Heart left ventricle (tissue), 16 donors: ENCODE data around the gene PKD2. TPM values are rescaled to one million over a fixed set of nuclear protein-coding genes. Genes with fewer than 3 reads are reported as not detected.
A peak's percentile ranks its signal among the peaks of the same experiment; 100 is the strongest.

Source experiments
- ATAC-seq, 4 donors: fragments of 200-7000 bp; cut with Tn5 transposase; one replicate each; pipeline ENCODE4 v1.9.1; 2020 to 2022; ENCODE audit warnings: moderate library complexity in 4 of 4, mild to moderate bottlenecking in 3 of 4, moderate number of reproducible peaks in 1 of 4
- DNase-seq, 5 donors: peaks; one replicate each; pipeline ENCODE4 v3.0.0-alpha.2; 2020
- H3K27ac ChIP-seq, 12 donors: fragments of 200-600 bp; sonication (generic) in 4 of 12; one replicate each; pipeline versions ENCODE4 v1.5.0 to v1.8.0; 2016 to 2022; ENCODE audit warnings: mild to moderate bottlenecking in 2 of 12
- H3K27me3 ChIP-seq, 9 donors: fragments of 200-600 bp; sonication (generic) in 2 of 9; one replicate each; pipeline versions ENCODE4 v1.5.1 to v1.8.0; 2016 to 2022; ENCODE audit warnings: mild to moderate bottlenecking in 3 of 9
- H3K36me3 ChIP-seq, 9 donors: fragments of 200-600 bp; sonication (generic) in 2 of 9; one replicate each; pipeline versions ENCODE4 v1.5.0 to v1.8.0; 2018 to 2022; ENCODE audit warnings: mild to moderate bottlenecking in 2 of 9
- H3K4me1 ChIP-seq, 12 donors: fragments of 200-600 bp; sonication (generic) in 4 of 12; one replicate each; pipeline versions ENCODE4 v1.5.0 to v1.8.0; 2016 to 2022; ENCODE audit warnings: mild to moderate bottlenecking in 3 of 12
- H3K4me3 ChIP-seq, 12 donors: fragments of 200-600 bp; sonication (generic) in 4 of 12; one replicate each; pipeline versions ENCODE4 v1.5.0 to v1.8.0; 2017 to 2022; ENCODE audit warnings: mild to moderate bottlenecking in 9 of 12, moderate library complexity in 4 of 12
- H3K9me3 ChIP-seq, 12 donors: fragments of 200-600 bp; sonication (generic) in 4 of 12; one replicate each; pipeline versions ENCODE4 v1.5.0 to v1.8.0; 2016 to 2022; ENCODE audit warnings: mild to moderate bottlenecking in 1 of 12
- CTCF ChIP-seq, 12 donors: fragments of 200-600 bp; sonication (generic) in 4 of 12; IDR thresholded peaks; one replicate each; pipeline versions ENCODE4 v1.5.0 to v1.8.0; 2018 to 2022; ENCODE audit warnings: antibody characterized with exemption in 12 of 12, mild to moderate bottlenecking in 5 of 12
- POLR2A ChIP-seq, 2 donors: fragments of 450-650 bp; IDR thresholded peaks; one replicate each; pipeline ENCODE4 v1.6.1; 2017; ENCODE audit warnings: antibody characterized with exemption in 2 of 2, mild to moderate bottlenecking in 2 of 2, moderate library complexity in 2 of 2
- WGBS, 4 donors: extraction: QIAGEN DNeasy Blood & Tissue Kit in 2 of 4; methylation state at CpG; one replicate each; pipeline versions ENCODE4 v1.1.5 to v1.1.7; 2013 to 2018; 5-methylcytosine and 5-hydroxymethylcytosine counted together
- intact Hi-C, 10 donors: fragments of 100-400 bp; cut with DNase I; formaldehyde crosslinking; loops; one replicate each; pipeline versions ENCODE4 v1.11.1 to v1.14.2; 2022
- polyA plus RNA-seq, 2 donors: library from polyadenylated mRNA; stranded (reverse); fragments of 200-250 nt; gene quantifications; one replicate each; pipeline ENCODE4 v1.2.3, GENCODE V29; 2013
- total RNA-seq, 9 donors: library from RNA; depleted of rRNA in 2 of 9; stranded (reverse); fragments of >200 nt in 2 of 9; fragmentation: NEBNext Ultra II Directional in 3 of 9; extraction: Animal tissue kit (Norgen Biotek cat#: 25700) in 3 of 9; gene quantifications; one replicate each; pipeline versions ENCODE4 v1.1.0 to v1.2.4, GENCODE V29; 2016 to 2023
- donor health status: ischemic (EF 13 %, LVEDD 7.1; RV severe dilation, severe dysfunction).
- donor health status: healthy with polysubstance abuse.
- donor health status: DM: no; HTN: yes; CAD: no.
- donor health status: DM: no; HTN: no; CAD: no.
- donor health status: ischemic (EF 25% LVEDD 6.9; RV normal size, moderate dysfunction).
- donor health status: ischemic (EF 25% LVEDD 5.7; RV mildly dilated, moderate dysfunction).
- donor health status: healthy.
- donor health status: DM: yes; HTN: yes; CAD: no.
- donor health status: ischemic (EF 35%, LVEDD 5.7; RV mildly dilated, moderate dysfunction).
- donor health status: nonischemic (EF 11% LVEDD 7.7; RV severe dilation, severe dysfunction).
- donor health status: DM: yes; HTN: yes; CAD: no.
- donor health status: PGD.
- donor health status: ischemic (EF 29% LVEDD 5.4; RV normal size, mild dysfunction).
- donor health status: nonischemic (EF 23%, LVEDD 6.1; RV moderate dilation, normal function).

Gene PKD2
- total and polyA plus RNA-seq, 11 donors, result 6.6 to 26.7 (median 15.1) TPM

- no peak for ATAC-seq
- H3K9me3 ChIP-seq, result no peaks in the 10 kb centered on the region
- 77 to 87% (median 83%) methylated on average over 8 of the region's 8 CpGs for WGBS, 4 donors
- H3K27ac ChIP-seq, result peak overlapping the region in 1 of 12 donors; percentile 8
- H3K4me1 ChIP-seq, result peaks cover 0 to 29% (median 11%) of the 10 kb centered on the region in 12 donors
- DNase-seq, result no peak
- TF ChIP-seq POLR2A (IDR thresholded peaks at IDR 0.05), result no peak
- TF ChIP-seq CTCF (IDR thresholded peaks at IDR 0.05), result no peak
- intact Hi-C loops, result no loop called here
- H3K36me3 ChIP-seq, result peaks cover 0 to 99% (median 89%) of the 10 kb centered on the region in 9 donors
- H3K4me3 ChIP-seq, result no peak overlapping the region
- no peaks in the 10 kb centered on the region for H3K27me3 ChIP-seq
These were observed 36.3 kb downstream of the PKD2 start for GRCh38 chr4:88043586-88044340.

- no peak overlapping the region for H3K27ac ChIP-seq
- TF ChIP-seq CTCF (IDR thresholded peaks at IDR 0.05) (no peak), POLR2A (IDR thresholded peaks at IDR 0.05) (no peak)
- DNase-seq, result no peak
- H3K27me3 ChIP-seq, result no peaks in the 10 kb centered on the region
- no peak overlapping the region for H3K4me3 ChIP-seq
- intact Hi-C loops, result no loop called here
- no peak for ATAC-seq
- peaks cover 0 to 97% (median 88%) of the 10 kb centered on the region in 9 donors for H3K36me3 ChIP-seq
- H3K9me3 ChIP-seq, result no peaks in the 10 kb centered on the region
- peaks cover 0 to 29% (median 11%) of the 10 kb centered on the region in 12 donors for H3K4me1 ChIP-seq
These were observed 37.6 kb downstream of the PKD2 start for GRCh38 chr4:88045021-88045420.

DNA sequence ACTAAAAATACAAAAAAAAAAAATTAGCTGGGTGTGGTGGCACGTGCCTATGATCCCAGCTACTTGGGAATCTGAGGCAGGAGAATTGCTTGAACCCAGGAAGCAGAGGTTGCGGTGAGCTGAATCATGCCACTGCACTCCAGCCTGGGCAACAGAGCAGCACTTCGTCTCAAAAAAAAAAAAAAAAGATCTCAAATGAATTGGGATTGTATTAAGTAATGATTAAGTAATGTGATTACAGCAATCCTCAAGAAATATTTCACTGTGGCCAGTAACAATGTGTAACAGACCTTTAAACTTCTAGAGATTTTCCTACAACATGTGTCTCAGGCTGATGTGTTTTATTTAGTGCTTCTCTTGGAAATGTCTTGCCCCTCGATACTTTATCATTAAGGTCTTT lies 46.8 kb downstream of the PKD2 start:
- Histone ChIP-seq H3K9me3 (no peaks in the 10 kb centered on the region), H3K27ac (no peak overlapping the region), H3K36me3 (peaks cover 0 to 94% (median 76%) of the 10 kb centered on the region in 9 donors), H3K27me3 (no peaks in the 10 kb centered on the region), H3K4me1 (no peaks in the 10 kb centered on the region), H3K4me3 (no peak overlapping the region)
- DNase-seq (no peak), ATAC-seq (no peak)
- WGBS, 4 donors, result 86 to 94% (median 90%) methylated on average over 4 of the region's 4 CpGs
- intact Hi-C loops, result no loop called here
- TF ChIP-seq CTCF (IDR thresholded peaks at IDR 0.05), result no peak
- no peak for TF ChIP-seq POLR2A (IDR thresholded peaks at IDR 0.05)

DNA sequence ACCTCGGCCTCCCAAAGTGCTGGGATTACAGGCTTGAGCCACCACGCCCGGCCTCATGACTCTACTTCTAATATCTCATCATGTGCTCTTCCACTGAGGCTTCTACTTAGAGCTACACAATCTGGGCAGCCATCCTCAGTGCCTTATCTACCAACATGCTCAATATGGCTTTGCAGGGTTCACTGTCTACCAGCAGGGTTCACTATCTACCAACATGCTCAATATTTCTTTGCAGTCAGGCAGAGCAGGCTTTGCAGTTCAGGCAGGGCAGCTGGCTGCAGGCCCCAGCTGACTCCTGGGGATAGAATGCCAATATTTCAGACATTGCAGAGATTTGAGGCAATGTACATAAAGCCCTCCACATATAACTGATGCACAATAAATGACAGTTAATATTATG lies 47.5 kb downstream of the PKD2 start:
- intact Hi-C loops, result no loop called here

More for the DNA sequence above, 47.5 kb downstream of the PKD2 start:
- peaks cover 0 to 5% (median 0%) of the 10 kb centered on the region in 12 donors for H3K4me1 ChIP-seq
- peaks cover 0 to 96% (median 76%) of the 10 kb centered on the region in 9 donors for H3K36me3 ChIP-seq
- H3K4me3 ChIP-seq, result no peak overlapping the region
- H3K9me3 ChIP-seq, result no peaks in the 10 kb centered on the region
- 64 to 93% (median 89%) methylated on average over 3 of the region's 3 CpGs for WGBS, 4 donors
- H3K27ac ChIP-seq, result no peak overlapping the region
- no peaks in the 10 kb centered on the region for H3K27me3 ChIP-seq
- peak in 2 of 5 donors; percentile 15 to 30 for DNase-seq
- peak in 10 of 12 donors; percentile 14 to 52 (median 36) for TF ChIP-seq CTCF (IDR thresholded peaks at IDR 0.05)
- no peak for TF ChIP-seq POLR2A (IDR thresholded peaks at IDR 0.05)
- ATAC-seq, result peak; percentile 58 to 96 (median 81)
